Epithelial cell of esophagus (primary cell): ENCODE data around the gene TNNT2.

ENCODE experiments used
- DNase-seq: peaks from one replicate; pipeline ENCODE4 v3.0.0; 2010; ENCODE audit warnings: low read depth
- H3K4me3 ChIP-seq: 2 replicates; pipeline ENCODE4 v1.5.1; 2011; ENCODE audit warnings: mild to moderate bottlenecking, low read length, control low read depth
- CTCF ChIP-seq: IDR thresholded peaks from 2 replicates; pipeline ENCODE4 v1.5.1; 2011; ENCODE audit warnings: low read depth, mild to moderate bottlenecking, low read length, control low read depth, inconsistent platforms; ENCODE audit not compliant: insufficient read depth; ENCODE audit errors: missing control alignments

Gene TNNT2

DNA sequence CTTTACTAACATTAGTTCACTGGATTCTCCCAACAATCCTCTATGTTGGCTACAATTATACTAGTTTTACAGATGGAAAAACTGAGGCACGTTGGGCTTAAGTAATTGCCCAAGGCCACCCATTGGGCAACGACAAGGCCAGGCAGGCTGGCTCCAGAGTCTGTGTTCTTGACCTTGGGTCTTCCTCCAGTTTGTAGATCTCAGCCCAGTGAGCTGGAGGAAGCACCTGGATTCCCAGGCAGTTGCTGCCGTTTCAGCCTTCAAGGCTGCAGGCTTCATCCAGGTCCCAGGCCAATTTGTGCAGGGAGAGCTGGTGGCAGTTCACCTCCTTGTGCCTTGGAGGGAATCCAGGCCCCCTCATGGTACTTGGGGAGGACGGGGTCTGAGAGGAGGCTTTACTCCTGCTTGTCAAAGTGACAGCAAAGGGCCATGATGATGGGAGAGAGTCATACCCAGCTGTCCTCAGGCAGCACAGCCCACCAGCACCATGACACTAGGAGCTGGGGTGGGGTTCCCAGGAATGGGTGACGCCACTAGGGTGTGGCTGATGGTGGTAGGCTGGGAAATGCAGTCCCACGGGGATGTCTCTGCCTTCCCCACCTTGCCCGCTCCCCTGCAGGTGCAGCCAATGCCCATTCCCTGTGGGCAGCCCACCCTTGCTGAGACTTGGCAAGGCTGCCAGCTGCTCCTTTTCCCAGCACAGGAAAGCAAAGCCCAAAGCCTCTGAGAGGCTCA is 67.1 kb downstream of the TNNT2 start:
- DNase-seq: peak; percentile 48
- TF ChIP-seq CTCF: no peak
- peak overlapping the region; percentile 3 for H3K4me3 ChIP-seq

DNA sequence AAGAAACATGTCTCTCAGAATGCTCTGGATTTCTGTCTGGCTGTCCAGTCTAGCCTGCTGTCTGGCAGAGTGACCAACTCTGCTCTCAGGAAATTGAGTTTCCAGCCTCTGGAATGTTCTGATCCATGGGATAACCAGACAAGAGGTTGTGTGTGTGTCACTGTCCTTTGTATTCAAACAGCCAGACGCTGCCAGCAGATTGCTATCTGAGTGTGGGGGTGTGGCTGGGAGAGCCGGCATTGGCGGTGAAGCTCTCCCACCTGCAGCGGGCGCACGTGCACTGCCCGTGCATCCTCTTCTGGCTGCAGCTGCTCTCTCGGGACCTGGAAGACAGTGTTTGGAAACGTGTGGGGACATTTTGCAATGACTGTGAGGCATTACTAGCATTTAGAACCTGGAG is 68.1 kb downstream of the TNNT2 start:
- peak; percentile 80 for DNase-seq
- peak; percentile 29 for TF ChIP-seq CTCF
- no peak overlapping the region for H3K4me3 ChIP-seq
